OCI-LY7 (cell line): Measurements from ENCODE around the gene IVL. TPM values are rescaled to one million over a fixed set of nuclear protein-coding genes. Genes with fewer than 3 reads are reported as not detected.

Experiments
- BruUV-seq: library from RNA; stranded (reverse); fragments of 400-500 nt; replicated peaks from 2 replicates; lab custom pipeline; 2021; lab: Mats Ljungman, UMichigan
- CTCF ChIA-PET: fragments of 300-600 bp; sonication (Branson Sonifier 250); formaldehyde crosslinking; loops from one replicate; lab custom pipeline; 2022; ENCODE audit warnings: antibody characterized with exemption; ENCODE audit not compliant: unreplicated experiment; lab: Charles Lee
- POLR2A ChIA-PET: fragments of 300-600 bp; sonication (Branson Sonifier 250); formaldehyde crosslinking; loops from one replicate; lab custom pipeline; 2022; ENCODE audit warnings: antibody characterized with exemption; lab: Charles Lee
- DNase-seq: peaks from one replicate; pipeline ENCODE4 v3.0.0-alpha.2; 2015; ENCODE audit warnings: low spot score
- H2AFZ ChIP-seq: fragments of 200-600 bp; sonication (generic), shearing (Covaris generic); 2 replicates; pipeline ENCODE4 v1.6.1; 2014; ENCODE audit warnings: mild to moderate bottlenecking, antibody characterized with exemption, low read length, moderate library complexity
- H3K27ac ChIP-seq: fragments of 200-600 bp; sonication (generic); 2 replicates; pipeline ENCODE4 v1.5.1; 2014; ENCODE audit warnings: mixed run types, low read depth, mild to moderate bottlenecking, moderate library complexity, low read length, inconsistent platforms; ENCODE audit not compliant: poor library complexity, severe bottlenecking
- H3K36me3 ChIP-seq: fragments of 200-600 bp; sonication (generic); 2 replicates; pipeline ENCODE4 v1.6.1; 2014; ENCODE audit warnings: mild to moderate bottlenecking, antibody characterized with exemption, low read length, moderate library complexity, mixed read lengths; ENCODE audit not compliant: insufficient read depth
- H3K4me1 ChIP-seq: fragments of 200-600 bp; sonication (generic); 2 replicates; pipeline ENCODE4 v1.5.1; 2014; ENCODE audit warnings: mild to moderate bottlenecking, low read length; ENCODE audit not compliant: insufficient read depth, poor library complexity, severe bottlenecking
- H3K4me2 ChIP-seq: fragments of 200-600 bp; sonication (generic); 2 replicates; pipeline ENCODE4 v1.6.1; 2014; ENCODE audit warnings: mild to moderate bottlenecking, low read length
- H3K4me3 ChIP-seq: fragments of 200-600 bp; sonication (generic); 2 replicates; pipeline ENCODE4 v1.5.1; 2014; ENCODE audit warnings: mild to moderate bottlenecking, low read depth, low read length; ENCODE audit not compliant: poor library complexity, severe bottlenecking
- H3K79me2 ChIP-seq: fragments of 200-600 bp; sonication (generic); 2 replicates; pipeline ENCODE4 v1.6.1; 2016; ENCODE audit warnings: low read depth, mild to moderate bottlenecking, low read length, moderate library complexity, mixed read lengths; ENCODE audit not compliant: insufficient read depth
- H3K9me2 ChIP-seq: fragments of 200-600 bp; sonication (generic); 2 replicates; pipeline ENCODE4 v1.6.1; 2016; ENCODE audit warnings: mild to moderate bottlenecking, low read length, mixed read lengths; ENCODE audit not compliant: insufficient read depth
- H3K9me3 ChIP-seq: fragments of 200-600 bp; sonication (generic); 2 replicates; pipeline ENCODE4 v1.6.1; 2014; ENCODE audit warnings: mild to moderate bottlenecking, mixed run types, low read length, mixed read lengths
- H4K20me1 ChIP-seq: fragments of 200-600 bp; sonication (generic); 2 replicates; pipeline ENCODE4 v1.6.1; 2014; ENCODE audit warnings: mild to moderate bottlenecking, antibody characterized with exemption, low read length, moderate library complexity, mixed read lengths; ENCODE audit not compliant: insufficient read depth
- CTCF ChIP-seq: fragments of 200-600 bp; sonication (generic); conservative IDR thresholded peaks from 2 replicates; pipeline ENCODE4 v1.5.1; 2014; ENCODE audit warnings: mild to moderate bottlenecking, antibody characterized with exemption, low read length, moderate library complexity, mixed read lengths
- EZH2phosphoT487 ChIP-seq: fragments of 200-600 bp; sonication (generic); IDR thresholded peaks from 2 replicates; pipeline ENCODE4 v1.6.1; 2018; ENCODE audit warnings: low read depth, borderline replicate concordance, mild to moderate bottlenecking, mixed run types, antibody characterized with exemption, low read length, moderate library complexity, mixed read lengths
- intact Hi-C: fragments of 100-400 bp; cut with micrococcal nuclease; formaldehyde crosslinking; loops from one replicate; pipeline ENCODE4 v1.10.0; 2022; ENCODE audit not compliant: unreplicated experiment
- total RNA-seq, 2 experiments: library from RNA; depleted of rRNA in 1 of 2; stranded (reverse); fragments of >200 nt in 1 of 2; shearing (Covaris generic) in 1 of 2; gene quantifications; 2 replicates each; pipeline ENCODE4 v1.2.3, GENCODE V29; 2014 to 2022

Gene IVL
- total RNA-seq, 2 experiments from 2014 or later: not detected

- no peak overlapping the region for H3K4me2 ChIP-seq
- BruUV-seq: no TSS peak
- H3K36me3 ChIP-seq: no peaks in the 10 kb centered on the region
- H3K79me2 ChIP-seq: no peaks in the 10 kb centered on the region
- intact Hi-C loops: no loop called here
- TF ChIP-seq CTCF: no peak
- no peak for TF ChIP-seq EZH2phosphoT487
- H3K4me1 ChIP-seq: no peaks in the 10 kb centered on the region
- POLR2A ChIA-PET: no interaction called here
- no peak overlapping the region for H3K27ac ChIP-seq
- H2AFZ ChIP-seq: no peak overlapping the region
- H3K9me3 ChIP-seq: no peaks in the 10 kb centered on the region
- CTCF ChIA-PET: no interaction called here
- H3K4me3 ChIP-seq: no peak overlapping the region
- no peaks in the 10 kb centered on the region for H3K9me2 ChIP-seq
- H4K20me1 ChIP-seq: no peaks in the 10 kb centered on the region
- no peak for DNase-seq
Measured at GRCh38 chr1:152876827-152877226, 31.5 kb upstream of the IVL start.

GRCh38 chr1:152878042-152878441, 30.3 kb upstream of the IVL start, which contains the start of gene SMCP:
TSS of gene SMCP (plus strand) at chr1:152878322. CDS start at chr1:152884423, 6,101 bp downstream.
- Histone ChIP-seq H3K9me3 (no peaks in the 10 kb centered on the region), H3K4me3 (no peak within 1 kb of the TSS), H2AFZ (no peak within 1 kb of the TSS), H4K20me1 (no peaks in the 10 kb centered on the region), H3K36me3 (no peaks in the 10 kb centered on the region), H3K79me2 (no peaks in the 10 kb centered on the region), H3K9me2 (no peaks in the 10 kb centered on the region), H3K27ac (no peak within 1 kb of the TSS), H3K4me1 (no peaks in the 10 kb centered on the region), H3K4me2 (no peak within 1 kb of the TSS)
- POLR2A ChIA-PET: interaction anchor here (0.6 kb wide), 1 partner anchor 531 kb away, joined by 3 read pairs; no protein-coding TSS in a partner anchor
- BruUV-seq: no TSS peak
- TF ChIP-seq EZH2phosphoT487: no peak
- peak; percentile 73 for TF ChIP-seq CTCF
- no peak for DNase-seq
- intact Hi-C loops: no loop called here
- CTCF ChIA-PET: no interaction called here

- no peak overlapping the region for H3K4me3 ChIP-seq
- no peaks in the 10 kb centered on the region for H3K9me2 ChIP-seq
- H3K9me3 ChIP-seq: no peaks in the 10 kb centered on the region
- POLR2A ChIA-PET: interaction anchor here (0.6 to 0.9 kb wide), 2 partner anchors 25 to 264 kb away, joined by 3 to 4 read pairs; no protein-coding TSS in a partner anchor
- no peaks in the 10 kb centered on the region for H3K79me2 ChIP-seq
- no peak overlapping the region for H3K4me2 ChIP-seq
- no peaks in the 10 kb centered on the region for H4K20me1 ChIP-seq
- H3K4me1 ChIP-seq: no peaks in the 10 kb centered on the region
- intact Hi-C loops: no loop called here
- no peak overlapping the region for H3K27ac ChIP-seq
- no peak for TF ChIP-seq CTCF
- TF ChIP-seq EZH2phosphoT487: no peak
- CTCF ChIA-PET: no interaction called here
- no peaks in the 10 kb centered on the region for H3K36me3 ChIP-seq
- DNase-seq: no peak
- no peak overlapping the region for H2AFZ ChIP-seq
- BruUV-seq: no TSS peak
Measured at GRCh38 chr1:152879559-152880198, 28.7 kb upstream of the IVL start.
